GM18505 (cell line): ENCODE results near the gene PIEZO2.
"Not testable (repeated sequence)": the region's sequence is repeated elsewhere in the genome, so short reads cannot be mapped to it uniquely, and the experiment has no call there.

Experiments
- ATAC-seq: cut with Tn5 transposase; IDR thresholded peaks from one replicate; pipeline ENCODE4 v1.9.1; 2021; ENCODE audit not compliant: unreplicated experiment
- POLR2A ChIP-seq: IDR thresholded peaks from 4 replicates; pipeline ENCODE4 v1.6.1; 2011; ENCODE audit warnings: borderline replicate concordance; ENCODE audit not compliant: insufficient read depth, insufficient read length; ENCODE audit errors: extremely low read depth

PIEZO2 gene

GRCh38 chr18:10930076-10930475 is 219.3 kb downstream of the PIEZO2 start:
- no peak for ATAC-seq
- no peak for TF ChIP-seq POLR2A

- ATAC-seq = peak; percentile 64
- TF ChIP-seq POLR2A = no peak
These were observed 220.5 kb downstream of the PIEZO2 start for GRCh38 chr18:10928772-10929373.

GRCh38 chr18:10928011-10928771 is 221.2 kb downstream of the PIEZO2 start:
- ATAC-seq = peak; percentile 48
- no peak for TF ChIP-seq POLR2A

- TF ChIP-seq POLR2A = no peak
- ATAC-seq = no peak
These were observed 221.9 kb downstream of the PIEZO2 start for GRCh38 chr18:10927286-10927992.

GRCh38 chr18:10926621-10927161 is 222.7 kb downstream of the PIEZO2 start:
- no peak for ATAC-seq
- TF ChIP-seq POLR2A = no peak

- no peak for TF ChIP-seq POLR2A
- no peak for ATAC-seq
These were observed 225.1 kb downstream of the PIEZO2 start for GRCh38 chr18:10924290-10924689.

- ATAC-seq = no peak
- TF ChIP-seq POLR2A = no peak
These were observed 225.8 kb downstream of the PIEZO2 start for GRCh38 chr18:10923551-10924070.

- no peak for ATAC-seq
- TF ChIP-seq POLR2A = no peak
These were observed 226.2 kb downstream of the PIEZO2 start for GRCh38 chr18:10923141-10923540.

- not testable (repeated sequence) for ATAC-seq
These were observed 226.7 kb downstream of the PIEZO2 start for GRCh38 chr18:10922712-10923111.

- ATAC-seq = not testable (repeated sequence)
These were observed 229.1 kb downstream of the PIEZO2 start for GRCh38 chr18:10920309-10920708.

GRCh38 chr18:10919851-10920250 is 229.5 kb downstream of the PIEZO2 start:
- no peak for ATAC-seq
- TF ChIP-seq POLR2A = no peak

- TF ChIP-seq POLR2A = no peak
- ATAC-seq = no peak
These were observed 232.5 kb downstream of the PIEZO2 start for GRCh38 chr18:10916865-10917264.

- TF ChIP-seq POLR2A = no peak
- ATAC-seq = no peak
These were observed 233.0 kb downstream of the PIEZO2 start for GRCh38 chr18:10916387-10916786.

- ATAC-seq = not testable (repeated sequence)
These were observed 233.6 kb downstream of the PIEZO2 start for GRCh38 chr18:10915748-10916147.

- not testable (repeated sequence) for ATAC-seq
These were observed 234.8 kb downstream of the PIEZO2 start for GRCh38 chr18:10914610-10915009.
